Endothelial cell of umbilical vein (primary cell): Measurements from ENCODE around the gene SH3YL1. TPM values are rescaled to one million over a fixed set of nuclear protein-coding genes. Genes with fewer than 3 reads are reported as not detected.

ENCODE experiments used
- BruUV-seq: library from RNA; stranded (reverse); fragments of 400-500 nt; replicated peaks from 2 replicates; lab custom pipeline; 2021; lab: Mats Ljungman, UMichigan
- CTCF ChIA-PET: fragments of 300-600, 350-600 bp; sonication (Branson Sonifier 250); formaldehyde crosslinking; loops from one replicate; lab custom pipeline; 2021; ENCODE audit warnings: antibody characterized with exemption, inconsistent platforms; lab: Charles Lee
- POLR2A ChIA-PET: fragments of 300-600, 350-600 bp; sonication (Branson Sonifier 250); formaldehyde crosslinking; loops from one replicate; lab custom pipeline; 2021; ENCODE audit warnings: antibody characterized with exemption, inconsistent platforms; lab: Charles Lee
- DNase-seq: peaks from one replicate; pipeline ENCODE4 v3.0.0-alpha.2; 2011; ENCODE audit warnings: low read depth, low spot score
- FAIRE-seq: peaks from 2 replicates; lab custom pipeline; 2011; peaks lifted over from hg19 to GRCh38; lab: Jason Lieb, UNC
- H2AFZ ChIP-seq: 2 replicates; pipeline ENCODE4 v1.6.0; 2012; ENCODE audit warnings: low read depth, low read length, control low read depth, inconsistent platforms
- H3K27ac ChIP-seq: 2 replicates; pipeline ENCODE4 v1.5.1; 2011; ENCODE audit warnings: low read depth, mild to moderate bottlenecking, control low read depth, low read length, moderate library complexity; ENCODE audit not compliant: insufficient read depth
- H3K27me3 ChIP-seq, 2 experiments: 2 replicates each; pipeline versions ENCODE4 v1.6.0 to v1.6.1; 2011; ENCODE audit warnings: low read length in 2 of 2, mixed read lengths in 1 of 2; ENCODE audit not compliant: control insufficient read depth in 2 of 2, insufficient read depth in 2 of 2
- H3K36me3 ChIP-seq, 2 experiments: 2 replicates in 1 of 2; 3 replicates in 1 of 2; pipeline ENCODE4 v1.5.1; 2011; ENCODE audit warnings: low read length in 2 of 2, mild to moderate bottlenecking in 1 of 2, moderate library complexity in 1 of 2; ENCODE audit not compliant: control insufficient read depth in 2 of 2, insufficient read depth in 2 of 2; ENCODE audit errors: extremely low read depth in 1 of 2
- H3K4me1 ChIP-seq: 3 replicates; pipeline ENCODE4 v1.5.1; 2011; ENCODE audit warnings: mild to moderate bottlenecking, low read length; ENCODE audit not compliant: control insufficient read depth, insufficient read depth; ENCODE audit errors: extremely low read depth
- H3K4me2 ChIP-seq: 2 replicates; pipeline ENCODE4 v1.6.1; 2011; ENCODE audit warnings: low read length, control low read depth, mixed read lengths; ENCODE audit not compliant: insufficient read depth
- H3K4me3 ChIP-seq, 3 experiments: fragments of 200-600 bp in 1 of 3; sonication (generic), shearing (Covaris generic) in 1 of 3; replicated peaks in 1 of 3; 2 replicates each; pipeline ENCODE4 v1.5.1; 2011 to 2016; ENCODE audit warnings: control low read depth in 3 of 3, low read length in 3 of 3, mild to moderate bottlenecking in 2 of 3, inconsistent platforms in 1 of 3, low read depth in 1 of 3, moderate library complexity in 1 of 3; ENCODE audit not compliant: insufficient read depth in 1 of 3
- H3K79me2 ChIP-seq: 2 replicates; pipeline ENCODE4 v1.6.0; 2012; ENCODE audit warnings: low read length, inconsistent platforms; ENCODE audit not compliant: control insufficient read depth, insufficient read depth
- H3K9ac ChIP-seq: replicated peaks from 2 replicates; pipeline ENCODE3; 2011; ENCODE audit warnings: low read length, control low read depth; ENCODE audit not compliant: insufficient read depth; ENCODE audit errors: extremely low read depth
- H3K9me1 ChIP-seq: replicated peaks from 3 replicates; pipeline ENCODE4 v1.6.0; 2011; ENCODE audit warnings: mild to moderate bottlenecking, low read length; ENCODE audit not compliant: control insufficient read depth, insufficient read depth; ENCODE audit errors: extremely low read depth
- H3K9me3 ChIP-seq: replicated peaks from 2 replicates; pipeline ENCODE4 v1.5.1; 2012; ENCODE audit warnings: low read length, inconsistent platforms; ENCODE audit not compliant: control insufficient read depth, insufficient read depth
- H4K20me1 ChIP-seq: replicated peaks from 2 replicates; pipeline ENCODE3; 2011; ENCODE audit warnings: mild to moderate bottlenecking, low read length; ENCODE audit not compliant: control insufficient read depth, insufficient read depth; ENCODE audit errors: extremely low read depth
- EZH2 ChIP-seq: IDR thresholded peaks from 2 replicates; pipeline ENCODE4 v1.6.1; 2012; ENCODE audit warnings: borderline replicate concordance, low read depth, mild to moderate bottlenecking, moderate library complexity, low read length, inconsistent platforms; ENCODE audit not compliant: severe bottlenecking
- FOS ChIP-seq: IDR thresholded peaks from 2 replicates; pipeline ENCODE4 v1.6.1; 2011; ENCODE audit warnings: mild to moderate bottlenecking, low read length, moderate library complexity, borderline replicate concordance; ENCODE audit not compliant: insufficient read depth
- GATA2 ChIP-seq: IDR thresholded peaks from 2 replicates; pipeline ENCODE4 v1.7.0; 2011; ENCODE audit warnings: low read depth, mild to moderate bottlenecking, moderate library complexity, mixed read lengths, low read length; ENCODE audit not compliant: insufficient read length, insufficient read depth
- JUN ChIP-seq: IDR thresholded peaks from 2 replicates; pipeline ENCODE4 v1.6.1; 2011; ENCODE audit warnings: borderline replicate concordance, low read depth; ENCODE audit not compliant: insufficient read length, insufficient read depth
- MYC ChIP-seq: IDR thresholded peaks from one replicate; pipeline ENCODE4 v1.6.1; 2011; ENCODE audit warnings: mild to moderate bottlenecking, low read depth, low read length
- POLR2A ChIP-seq: IDR thresholded peaks from 2 replicates; pipeline ENCODE4 v1.6.1; 2012; ENCODE audit warnings: low read depth, mild to moderate bottlenecking, control low read depth, low read length
- POLR2AphosphoS5 ChIP-seq: IDR thresholded peaks from 2 replicates; pipeline ENCODE4 v1.6.1; 2012; ENCODE audit warnings: low read depth, mild to moderate bottlenecking, control low read depth, low read length, moderate library complexity; ENCODE audit not compliant: insufficient read depth
- dilution Hi-C: fragments of 300-500 bp; cut with MboI; formaldehyde crosslinking; loops from one replicate; pipeline ENCODE4 v1.15.0; 2019; ENCODE audit warnings: low sequenced_read_pairs; ENCODE audit not compliant: extremely low pct_ligation_motif_present
- intact Hi-C: fragments of 100-400 bp; cut with micrococcal nuclease; formaldehyde crosslinking; loops from one replicate; pipeline ENCODE4 v1.10.0; 2022
- polyA plus RNA-seq, 4 experiments: library from polyadenylated mRNA; depleted of rRNA in 3 of 4; stranded (reverse) in 3 of 4; unstranded in 1 of 4; fragments of >200 nt; gene quantifications; 2 replicates each; pipeline versions ENCODE4 v1.2.1 to v1.2.3, GENCODE V29; 2011 to 2012; ENCODE audit warnings: missing spikeins in 1 of 4
- total RNA-seq: library from RNA; stranded (reverse); gene quantifications from 2 replicates; pipeline ENCODE4 v1.2.3, GENCODE V29; 2021
- TF ChIP-seq, protein P1 (sequence below), 2 donors: IDR thresholded peaks; 1 replicate in 1 of 2; 2 replicates in 1 of 2; pipeline ENCODE4 v1.5.1; 2011; ENCODE audit warnings: low read length in 2 of 2, mild to moderate bottlenecking in 2 of 2, moderate library complexity in 2 of 2, control low read depth in 1 of 2, inconsistent platforms in 1 of 2, low read depth in 1 of 2; ENCODE audit not compliant: insufficient read depth in 1 of 2; ENCODE audit errors: extremely low read depth in 1 of 2
- TF ChIP-seq, protein P2 (sequence below): IDR thresholded peaks from 2 replicates; pipeline ENCODE4 v1.6.1; 2011; ENCODE audit not compliant: insufficient read depth, insufficient read length

The SH3YL1 gene
- total and polyA plus RNA-seq, 2 donors (not counting 3 experiments of a cell fraction or from before 2014, with no cell fraction given), result 12.5 to 22.4 TPM

DNA sequence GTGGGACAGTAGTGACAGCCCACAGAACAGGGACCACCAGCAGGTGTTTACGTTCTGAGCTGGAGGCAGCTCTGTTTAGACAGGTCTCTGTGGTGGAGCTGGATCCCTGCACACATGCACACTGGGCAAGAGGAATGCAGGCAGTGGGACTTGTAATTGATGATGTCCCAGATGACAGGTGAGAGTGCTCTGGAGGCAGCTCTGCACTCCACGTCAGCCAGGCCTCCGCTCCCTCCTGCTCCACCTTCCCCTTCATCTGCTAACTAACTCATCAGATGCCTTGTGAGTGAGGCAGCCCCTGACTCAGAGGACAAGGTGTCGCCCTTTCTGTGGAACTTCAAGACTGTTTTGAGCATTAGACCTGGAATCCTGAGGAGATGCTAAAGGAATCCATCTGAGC, 53.2 kb downstream of the SH3YL1 start:
- no peaks in the 10 kb centered on the region for H3K36me3 ChIP-seq
- no peaks in the 10 kb centered on the region for H3K9me3 ChIP-seq
- H3K9ac ChIP-seq, result no peak overlapping the region
- intact Hi-C loops, result no loop called here
- no peaks in the 10 kb centered on the region for H3K79me2 ChIP-seq
- no peak overlapping the region for H3K4me3 ChIP-seq
- H3K4me1 ChIP-seq, result no peaks in the 10 kb centered on the region
- H3K27me3 ChIP-seq, result no peaks in the 10 kb centered on the region
- H2AFZ ChIP-seq, result no peak overlapping the region
- FAIRE-seq (no peak), DNase-seq (no peak)
- H4K20me1 ChIP-seq, result no peaks in the 10 kb centered on the region
- ChIA-PET CTCF (interaction anchor here (2.1 kb wide), 1 partner anchor 10 kb away, joined by 6 read pairs; no protein-coding TSS in a partner anchor), POLR2A (no interaction called here)
- TF ChIP-seq POLR2AphosphoS5 (no peak), MYC (no peak), EZH2 (no peak), FOS (no peak), GATA2 (no peak), POLR2A (no peak), JUN (no peak)
- TF ChIP-seq, protein P1, sequence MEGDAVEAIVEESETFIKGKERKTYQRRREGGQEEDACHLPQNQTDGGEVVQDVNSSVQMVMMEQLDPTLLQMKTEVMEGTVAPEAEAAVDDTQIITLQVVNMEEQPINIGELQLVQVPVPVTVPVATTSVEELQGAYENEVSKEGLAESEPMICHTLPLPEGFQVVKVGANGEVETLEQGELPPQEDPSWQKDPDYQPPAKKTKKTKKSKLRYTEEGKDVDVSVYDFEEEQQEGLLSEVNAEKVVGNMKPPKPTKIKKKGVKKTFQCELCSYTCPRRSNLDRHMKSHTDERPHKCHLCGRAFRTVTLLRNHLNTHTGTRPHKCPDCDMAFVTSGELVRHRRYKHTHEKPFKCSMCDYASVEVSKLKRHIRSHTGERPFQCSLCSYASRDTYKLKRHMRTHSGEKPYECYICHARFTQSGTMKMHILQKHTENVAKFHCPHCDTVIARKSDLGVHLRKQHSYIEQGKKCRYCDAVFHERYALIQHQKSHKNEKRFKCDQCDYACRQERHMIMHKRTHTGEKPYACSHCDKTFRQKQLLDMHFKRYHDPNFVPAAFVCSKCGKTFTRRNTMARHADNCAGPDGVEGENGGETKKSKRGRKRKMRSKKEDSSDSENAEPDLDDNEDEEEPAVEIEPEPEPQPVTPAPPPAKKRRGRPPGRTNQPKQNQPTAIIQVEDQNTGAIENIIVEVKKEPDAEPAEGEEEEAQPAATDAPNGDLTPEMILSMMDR (IDR thresholded peaks at IDR 0.05; ENCODE audit: extremely low read depth in 1 of 2, insufficient read depth in 1 of 2, low read depth in 1 of 2, low read length in 2 of 2), result no peak
- TF ChIP-seq, protein P2, sequence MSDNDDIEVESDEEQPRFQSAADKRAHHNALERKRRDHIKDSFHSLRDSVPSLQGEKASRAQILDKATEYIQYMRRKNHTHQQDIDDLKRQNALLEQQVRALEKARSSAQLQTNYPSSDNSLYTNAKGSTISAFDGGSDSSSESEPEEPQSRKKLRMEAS, result no peak
- no TSS peak for BruUV-seq
- H3K27ac ChIP-seq, result no peak overlapping the region
- no peaks in the 10 kb centered on the region for H3K9me1 ChIP-seq
- no peak overlapping the region for H3K4me2 ChIP-seq
- dilution Hi-C loops, result no loop called here
